Measurements from ENCODE around the gene CTNNA3.

The CTNNA3 gene

DNA sequence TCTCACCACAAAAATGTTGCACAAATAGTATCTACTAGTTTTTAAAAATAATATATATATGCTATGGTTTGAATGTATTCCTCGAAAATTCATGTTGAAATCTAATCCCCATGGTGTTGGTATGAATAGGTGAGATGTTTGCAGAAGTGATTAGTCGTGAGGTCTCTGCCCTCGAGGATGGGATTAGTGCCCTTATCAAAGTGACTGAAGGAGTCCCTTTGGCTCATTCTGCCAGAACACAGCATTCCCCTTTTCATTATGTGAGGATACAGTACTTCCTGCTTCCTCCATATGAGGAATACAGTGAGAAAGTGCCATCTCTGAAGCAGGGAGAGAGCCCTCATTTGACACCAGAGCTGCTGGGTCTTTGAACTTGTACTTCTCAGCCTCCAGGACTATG, 1547.7 kb downstream of the CTNNA3 start:
- Histone ChIP-seq H3K4me1 (ENCODE audit: control insufficient read depth, insufficient read depth, low read length) (peaks cover 7% of the 10 kb centered on the region), H3K4me3 (ENCODE audit: low read length) (no peak overlapping the region), H3K4me2 (ENCODE audit: low read length) (no peak overlapping the region), H3K27me3 (ENCODE audit: control insufficient read depth, insufficient read depth, low read length) (no peaks in the 10 kb centered on the region), H3K9ac (ENCODE audit: low read depth, low read length) (no peak overlapping the region), H3K36me3 (ENCODE audit: insufficient read depth, low read length) (no peaks in the 10 kb centered on the region), H3K9me3 (replicated peaks; ENCODE audit: low read length) (no peaks in the 10 kb centered on the region)

DNA sequence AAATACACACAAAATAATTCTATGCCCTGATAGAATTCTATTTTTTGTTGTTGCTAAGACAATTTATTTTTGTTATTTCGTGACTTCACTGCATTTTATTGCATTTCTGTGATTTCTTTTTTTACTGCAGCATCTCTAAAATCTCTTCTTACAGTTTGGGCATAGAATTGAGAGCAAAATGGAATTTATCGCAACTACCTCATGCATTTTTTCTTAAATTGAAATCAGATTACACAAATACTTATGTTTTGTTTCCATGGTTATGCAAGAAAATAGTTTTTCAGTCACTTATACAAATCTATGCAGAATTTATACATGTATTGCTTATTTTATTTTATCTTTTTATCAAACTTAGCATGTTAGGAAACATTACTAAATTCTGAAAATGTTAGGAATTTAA, 1552.0 kb downstream of the CTNNA3 start:
- Histone ChIP-seq H3K9ac (ENCODE audit: low read depth, low read length) (no peak overlapping the region), H3K4me2 (ENCODE audit: low read length) (no peak overlapping the region), H3K36me3 (ENCODE audit: insufficient read depth, low read length) (no peaks in the 10 kb centered on the region), H3K27me3 (ENCODE audit: control insufficient read depth, insufficient read depth, low read length) (no peaks in the 10 kb centered on the region), H3K4me3 (ENCODE audit: low read length) (no peak overlapping the region), H3K4me1 (ENCODE audit: control insufficient read depth, insufficient read depth, low read length) (no peaks in the 10 kb centered on the region), H3K9me3 (replicated peaks; ENCODE audit: low read length) (no peaks in the 10 kb centered on the region)

DNA sequence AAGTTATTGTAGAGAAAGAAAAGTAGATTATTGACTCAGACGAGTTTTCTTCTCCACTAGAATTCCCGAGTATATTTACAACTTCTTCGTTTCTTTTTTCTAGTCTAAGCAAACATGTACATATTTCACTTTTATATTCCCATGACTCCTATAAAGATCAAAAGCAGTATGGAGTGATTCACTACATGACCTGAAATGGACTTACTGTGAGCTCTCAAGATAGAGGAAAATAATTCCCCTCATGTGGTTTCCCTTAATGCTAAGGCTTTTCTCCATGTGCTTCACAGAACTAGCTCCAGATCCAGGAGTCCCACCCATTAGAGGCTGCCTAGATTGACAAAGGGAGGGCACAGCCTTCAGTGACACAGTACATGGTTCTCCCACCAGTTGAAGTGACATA, 1593.2 kb downstream of the CTNNA3 start:
- Histone ChIP-seq H3K9ac (ENCODE audit: low read depth, low read length) (no peak overlapping the region), H3K9me3 (replicated peaks; ENCODE audit: low read length) (no peaks in the 10 kb centered on the region), H3K4me1 (ENCODE audit: control insufficient read depth, insufficient read depth, low read length) (no peaks in the 10 kb centered on the region), H3K36me3 (ENCODE audit: insufficient read depth, low read length) (no peaks in the 10 kb centered on the region), H3K27me3 (ENCODE audit: control insufficient read depth, insufficient read depth, low read length) (no peaks in the 10 kb centered on the region), H3K4me3 (ENCODE audit: low read length) (no peak overlapping the region), H3K4me2 (ENCODE audit: low read length) (no peak overlapping the region)

DNA sequence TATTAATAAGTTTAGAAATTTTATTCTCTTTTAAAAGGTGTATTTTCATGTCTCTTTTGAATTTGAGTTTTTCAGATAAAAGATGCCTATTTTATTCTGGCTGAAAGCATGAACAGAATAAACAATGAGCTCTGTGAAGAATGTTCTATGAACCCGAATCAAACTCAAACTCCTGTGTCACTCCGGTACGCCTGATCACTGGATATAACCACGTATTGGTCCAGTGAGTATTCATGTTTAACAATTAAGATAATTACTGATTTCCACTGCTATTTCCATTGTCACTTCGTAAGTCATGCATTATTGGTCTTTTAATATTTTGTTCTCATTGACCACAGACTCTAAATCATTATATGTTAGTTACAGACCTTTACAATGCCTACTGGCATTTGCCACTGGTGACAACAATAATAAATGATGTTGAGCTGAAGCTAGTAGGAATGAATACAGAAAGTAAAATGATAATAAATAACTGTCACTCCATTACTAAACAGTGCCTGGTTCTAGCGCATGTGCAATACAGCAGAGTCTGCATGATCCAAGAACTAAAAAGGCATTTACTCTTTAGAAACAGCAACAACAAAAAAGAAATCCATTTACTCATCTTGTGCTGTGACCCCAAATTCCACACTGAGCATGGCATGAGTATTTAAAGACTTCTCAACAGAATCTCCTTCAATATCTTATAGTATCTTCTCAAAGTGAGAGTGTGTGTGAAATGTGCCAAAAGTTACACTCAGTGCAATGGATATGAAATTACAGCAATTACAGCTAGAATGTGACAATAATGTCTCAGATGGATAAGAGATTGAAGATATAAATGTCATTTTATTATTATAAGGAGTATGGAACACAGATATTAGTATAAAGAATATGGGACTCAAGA, 1597.2 kb downstream of the CTNNA3 start:
- no peak overlapping the region for H3K4me3 ChIP-seq (ENCODE audit: low read length)
- no peak overlapping the region for H3K9ac ChIP-seq (ENCODE audit: low read depth, low read length)
- H3K9me3 ChIP-seq (replicated peaks; ENCODE audit: low read length): no peaks in the 10 kb centered on the region
- H3K4me2 ChIP-seq (ENCODE audit: low read length): no peak overlapping the region
- no peaks in the 10 kb centered on the region for H3K36me3 ChIP-seq (ENCODE audit: insufficient read depth, low read length)
- H3K4me1 ChIP-seq (ENCODE audit: control insufficient read depth, insufficient read depth, low read length): no peaks in the 10 kb centered on the region
- H3K27me3 ChIP-seq (ENCODE audit: control insufficient read depth, insufficient read depth, low read length): no peaks in the 10 kb centered on the region

DNA sequence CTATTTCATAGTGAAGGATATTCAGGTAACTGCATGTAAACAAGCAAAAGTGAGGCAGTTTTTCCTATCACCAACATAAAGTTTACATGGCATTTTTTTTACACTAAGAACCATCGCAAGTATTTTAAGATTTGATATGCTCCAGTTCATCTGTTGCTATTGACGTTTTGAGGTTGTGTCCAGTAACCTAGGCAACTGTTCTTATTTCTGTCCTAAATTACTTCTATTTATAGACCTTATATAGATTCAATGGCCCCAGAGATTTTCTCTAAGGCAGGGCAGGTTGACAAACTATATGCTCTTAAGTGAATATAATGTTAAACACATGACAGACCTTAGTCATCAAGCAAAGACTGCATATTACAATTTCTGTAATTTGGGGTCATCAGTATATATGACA, 1600.4 kb downstream of the CTNNA3 start:
- Histone ChIP-seq H3K4me2 (ENCODE audit: low read length) (no peak overlapping the region), H3K36me3 (ENCODE audit: insufficient read depth, low read length) (no peaks in the 10 kb centered on the region), H3K4me3 (ENCODE audit: low read length) (no peak overlapping the region), H3K27me3 (ENCODE audit: control insufficient read depth, insufficient read depth, low read length) (no peaks in the 10 kb centered on the region), H3K4me1 (ENCODE audit: control insufficient read depth, insufficient read depth, low read length) (no peaks in the 10 kb centered on the region), H3K9me3 (replicated peaks; ENCODE audit: low read length) (no peaks in the 10 kb centered on the region), H3K9ac (ENCODE audit: low read depth, low read length) (no peak overlapping the region)

DNA sequence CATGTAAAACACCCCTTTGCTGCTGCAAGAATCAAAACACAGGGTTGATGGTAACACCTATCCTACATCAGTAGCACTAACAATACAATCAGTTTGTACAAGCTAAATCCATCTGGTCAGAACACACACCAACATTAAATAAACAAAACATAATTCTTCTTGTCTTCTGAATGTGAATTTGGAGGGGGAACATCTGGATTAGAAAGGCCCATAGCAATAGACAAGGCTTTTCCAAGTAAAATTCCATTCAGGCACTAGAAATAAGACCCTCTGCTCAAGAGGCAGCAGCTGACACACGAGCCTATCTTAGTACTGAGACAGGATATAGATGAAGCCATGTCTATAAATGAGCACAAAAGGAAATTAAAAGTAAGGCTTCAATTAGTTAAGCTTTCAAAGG, 1610.1 kb downstream of the CTNNA3 start:
- no peak overlapping the region for H3K9ac ChIP-seq (ENCODE audit: low read depth, low read length)
- H3K4me1 ChIP-seq (ENCODE audit: control insufficient read depth, insufficient read depth, low read length): no peaks in the 10 kb centered on the region
- no peaks in the 10 kb centered on the region for H3K27me3 ChIP-seq (ENCODE audit: control insufficient read depth, insufficient read depth, low read length)
- H3K4me3 ChIP-seq (ENCODE audit: low read length): no peak overlapping the region
- no peaks in the 10 kb centered on the region for H3K36me3 ChIP-seq (ENCODE audit: insufficient read depth, low read length)
- H3K4me2 ChIP-seq (ENCODE audit: low read length): no peak overlapping the region
- H3K9me3 ChIP-seq (replicated peaks; ENCODE audit: low read length): no peaks in the 10 kb centered on the region

DNA sequence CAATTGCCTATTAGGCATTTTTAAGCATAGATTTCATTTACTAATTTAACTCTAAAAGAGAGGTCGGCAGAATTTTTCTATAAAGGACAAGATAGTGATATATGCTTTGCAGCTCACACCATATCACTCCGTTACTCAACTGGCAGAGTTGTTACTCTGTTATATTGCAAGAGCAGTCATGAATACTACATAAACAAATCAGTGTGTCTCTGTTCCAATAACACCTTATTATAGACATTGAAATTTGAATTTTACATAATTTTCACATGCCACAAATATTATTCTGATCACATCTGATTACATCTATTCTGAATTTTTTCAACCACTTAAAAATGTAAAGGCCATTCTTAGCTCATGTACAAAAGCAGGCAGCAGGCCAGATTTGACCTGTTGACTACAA, 1624.1 kb downstream of the CTNNA3 start:
- Histone ChIP-seq H3K4me3 (ENCODE audit: low read length) (no peak overlapping the region), H3K4me2 (ENCODE audit: low read length) (no peak overlapping the region), H3K27me3 (ENCODE audit: control insufficient read depth, insufficient read depth, low read length) (no peaks in the 10 kb centered on the region)

DNA sequence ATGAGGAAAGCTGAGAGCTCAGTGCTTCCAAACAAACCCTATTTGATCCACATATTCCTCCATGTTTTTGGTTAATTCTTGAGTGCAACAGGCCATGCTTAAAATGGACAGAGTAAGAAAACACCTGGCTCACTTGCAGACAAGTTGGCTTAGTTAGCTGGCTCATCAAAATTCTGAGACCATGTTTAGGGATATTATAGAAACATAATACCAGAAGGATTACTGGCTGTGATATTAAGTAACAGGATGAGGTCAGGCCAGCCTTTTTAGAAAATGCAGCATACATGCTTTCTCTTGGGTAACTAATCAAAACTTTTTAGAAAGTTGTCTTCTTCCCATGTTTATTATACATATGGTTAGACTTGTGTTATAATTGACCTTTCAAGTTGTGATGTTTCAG, 1637.4 kb downstream of the CTNNA3 start:
- no peak overlapping the region for H3K4me2 ChIP-seq (ENCODE audit: low read length)
- H3K9me3 ChIP-seq (replicated peaks; ENCODE audit: low read length): no peaks in the 10 kb centered on the region
- no peak overlapping the region for H3K9ac ChIP-seq (ENCODE audit: low read depth, low read length)
- H3K4me1 ChIP-seq (ENCODE audit: control insufficient read depth, insufficient read depth, low read length): no peaks in the 10 kb centered on the region
- no peaks in the 10 kb centered on the region for H3K36me3 ChIP-seq (ENCODE audit: insufficient read depth, low read length)
- H3K27me3 ChIP-seq (ENCODE audit: control insufficient read depth, insufficient read depth, low read length): no peaks in the 10 kb centered on the region
- no peak overlapping the region for H3K4me3 ChIP-seq (ENCODE audit: low read length)

More for the DNA sequence above, 1624.1 kb downstream of the CTNNA3 start:
- Histone ChIP-seq H3K9me3 (replicated peaks; ENCODE audit: low read length) (no peaks in the 10 kb centered on the region), H3K9ac (ENCODE audit: low read depth, low read length) (no peak overlapping the region), H3K4me1 (ENCODE audit: control insufficient read depth, insufficient read depth, low read length) (no peaks in the 10 kb centered on the region), H3K36me3 (ENCODE audit: insufficient read depth, low read length) (no peaks in the 10 kb centered on the region)

DNA sequence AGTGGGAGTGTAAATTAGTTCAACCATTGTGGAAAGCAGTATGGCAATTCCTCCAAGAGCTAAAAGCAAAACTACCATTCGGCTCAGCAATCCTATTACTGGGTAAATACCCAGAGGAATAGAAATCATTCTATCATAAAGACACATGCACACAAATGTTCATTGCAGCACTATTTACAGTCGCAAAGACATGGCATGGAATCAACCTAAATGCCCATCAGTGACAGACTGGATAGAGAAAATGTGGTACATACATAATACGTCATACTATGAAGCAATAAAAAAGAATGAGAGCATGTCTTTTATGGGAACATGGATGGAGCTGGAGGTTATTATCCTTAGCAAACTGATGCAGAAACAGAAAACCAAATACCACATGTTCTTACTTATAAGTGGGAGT, 1646.7 kb downstream of the CTNNA3 start:
- no peaks in the 10 kb centered on the region for H3K4me1 ChIP-seq (ENCODE audit: control insufficient read depth, insufficient read depth, low read length)
- no peaks in the 10 kb centered on the region for H3K9me3 ChIP-seq (replicated peaks; ENCODE audit: low read length)
- H3K4me3 ChIP-seq (ENCODE audit: low read length): no peak overlapping the region
- H3K27me3 ChIP-seq (ENCODE audit: control insufficient read depth, insufficient read depth, low read length): no peaks in the 10 kb centered on the region
- H3K4me2 ChIP-seq (ENCODE audit: low read length): no peak overlapping the region
- no peaks in the 10 kb centered on the region for H3K36me3 ChIP-seq (ENCODE audit: insufficient read depth, low read length)
- no peak overlapping the region for H3K9ac ChIP-seq (ENCODE audit: low read depth, low read length)

DNA sequence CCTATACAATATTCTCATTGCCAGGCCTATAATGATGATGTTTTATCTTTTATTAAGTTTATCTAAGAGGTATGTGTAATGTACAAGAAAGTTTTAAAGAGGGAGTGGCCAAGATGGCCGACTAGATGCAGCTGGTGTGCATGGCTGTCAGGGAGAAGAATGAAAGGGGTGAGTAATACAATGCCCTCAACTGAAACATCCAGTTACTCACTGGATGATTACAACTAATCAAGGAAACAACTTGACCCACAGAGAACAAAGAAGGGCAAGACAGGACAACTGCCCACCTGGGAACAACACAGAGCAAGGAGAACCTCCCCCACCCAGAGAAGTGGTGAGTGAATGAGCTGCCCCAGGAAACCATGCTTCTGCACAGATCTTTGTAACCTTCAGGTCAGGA, 1650.1 kb downstream of the CTNNA3 start:
- H3K4me2 ChIP-seq (ENCODE audit: low read length): no peak overlapping the region
- no peaks in the 10 kb centered on the region for H3K4me1 ChIP-seq (ENCODE audit: control insufficient read depth, insufficient read depth, low read length)

DNA sequence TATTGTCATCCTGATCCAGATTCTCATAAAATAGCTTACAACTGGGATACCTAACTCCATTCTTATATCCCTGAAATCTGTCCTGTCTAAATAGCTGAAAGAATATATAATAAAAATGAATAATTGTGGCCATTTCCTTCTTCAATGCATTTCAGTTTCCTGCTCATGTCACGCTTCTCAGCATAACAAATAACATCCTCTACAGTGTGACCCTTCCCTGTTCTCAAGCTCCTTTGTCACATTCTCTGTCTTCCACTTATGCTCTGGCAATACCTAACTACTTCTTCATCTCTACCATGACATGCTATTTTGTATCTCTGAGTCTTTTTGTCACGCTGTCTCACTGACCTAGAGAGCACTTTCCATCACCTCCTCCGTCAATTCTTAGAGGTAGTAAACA, 1654.2 kb downstream of the CTNNA3 start:
- Histone ChIP-seq H3K9ac (ENCODE audit: low read depth, low read length) (no peak overlapping the region), H3K4me3 (ENCODE audit: low read length) (no peak overlapping the region), H3K4me2 (ENCODE audit: low read length) (no peak overlapping the region), H3K36me3 (ENCODE audit: insufficient read depth, low read length) (no peaks in the 10 kb centered on the region), H3K27me3 (ENCODE audit: control insufficient read depth, insufficient read depth, low read length) (no peaks in the 10 kb centered on the region), H3K4me1 (ENCODE audit: control insufficient read depth, insufficient read depth, low read length) (no peaks in the 10 kb centered on the region), H3K9me3 (replicated peaks; ENCODE audit: low read length) (no peaks in the 10 kb centered on the region)

More for the DNA sequence above, 1650.1 kb downstream of the CTNNA3 start:
- Histone ChIP-seq H3K36me3 (ENCODE audit: insufficient read depth, low read length) (no peaks in the 10 kb centered on the region), H3K4me3 (ENCODE audit: low read length) (no peak overlapping the region), H3K9me3 (replicated peaks; ENCODE audit: low read length) (no peaks in the 10 kb centered on the region), H3K9ac (ENCODE audit: low read depth, low read length) (no peak overlapping the region), H3K27me3 (ENCODE audit: control insufficient read depth, insufficient read depth, low read length) (no peaks in the 10 kb centered on the region)

DNA sequence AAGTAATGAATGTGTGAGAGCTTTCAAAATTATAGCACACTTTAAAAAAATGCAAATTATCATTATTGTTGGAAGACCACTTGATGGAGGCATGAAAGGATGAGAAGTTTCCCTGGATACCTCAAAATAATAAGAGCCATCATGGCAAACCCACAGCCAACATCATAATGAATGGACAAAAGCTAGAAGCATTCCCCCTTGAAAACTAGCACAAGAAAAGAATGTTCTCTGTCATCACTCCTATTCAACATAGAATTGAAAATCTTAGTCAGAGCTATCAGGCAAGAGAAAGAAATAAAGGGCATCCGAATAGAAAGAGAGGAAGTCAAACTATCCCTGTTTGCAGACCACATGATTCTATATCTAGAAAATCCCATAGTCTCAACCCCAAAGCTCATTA, 1657.4 kb downstream of the CTNNA3 start:
- Histone ChIP-seq H3K36me3 (ENCODE audit: insufficient read depth, low read length) (no peaks in the 10 kb centered on the region), H3K9ac (ENCODE audit: low read depth, low read length) (no peak overlapping the region), H3K4me1 (ENCODE audit: control insufficient read depth, insufficient read depth, low read length) (no peaks in the 10 kb centered on the region), H3K4me3 (ENCODE audit: low read length) (no peak overlapping the region), H3K4me2 (ENCODE audit: low read length) (no peak overlapping the region), H3K27me3 (ENCODE audit: control insufficient read depth, insufficient read depth, low read length) (no peaks in the 10 kb centered on the region), H3K9me3 (replicated peaks; ENCODE audit: low read length) (no peaks in the 10 kb centered on the region)

Measured in skeletal muscle satellite cell (primary cell).